Mesothelial cell of epicardium (in vitro differentiated cells): ENCODE data around the gene MOSPD2. TPM values are rescaled to one million over a fixed set of nuclear protein-coding genes. Genes with fewer than 3 reads are reported as not detected.

Source experiments
- DNase-seq, 2 experiments: peaks; one replicate each; pipeline ENCODE4 v3.0.0; 2021; ENCODE audit warnings: low spot score in 2 of 2; ENCODE audit not compliant: unreplicated experiment in 2 of 2
- H3K27ac Mint-ChIP-seq: 2 replicates; pipeline ENCODE4 v1.8.0; 2021; ENCODE audit warnings: mixed read lengths
- H3K27me3 Mint-ChIP-seq: 2 replicates; pipeline ENCODE4 v1.8.0; 2021; ENCODE audit warnings: low read depth, mixed read lengths
- H3K36me3 Mint-ChIP-seq: 2 replicates; pipeline ENCODE4 v1.8.0; 2021; ENCODE audit warnings: mixed read lengths
- H3K4me1 Mint-ChIP-seq: 2 replicates; pipeline ENCODE4 v1.8.0; 2021; ENCODE audit warnings: mixed read lengths
- H3K4me3 Mint-ChIP-seq: 2 replicates; pipeline ENCODE4 v1.8.0; 2021; ENCODE audit warnings: mild to moderate bottlenecking, moderate library complexity, mixed read lengths
- H3K9me3 Mint-ChIP-seq: 2 replicates; pipeline ENCODE4 v1.8.0; 2021; ENCODE audit warnings: mixed read lengths
- total RNA-seq: library from RNA; stranded (reverse); gene quantifications from 3 replicates; pipeline ENCODE4 v1.2.1, GENCODE V29; 2021
- TF ChIP-seq, protein P1 (sequence below): fragments of 200-600 bp; sonication (generic); IDR thresholded peaks from one replicate; pipeline ENCODE4 v1.5.0; 2021; ENCODE audit warnings: antibody characterized with exemption; ENCODE audit not compliant: unreplicated experiment

Gene MOSPD2
- 10.9 to 12.1 TPM (median 11.8 TPM) in 3 replicates for total RNA-seq

DNA sequence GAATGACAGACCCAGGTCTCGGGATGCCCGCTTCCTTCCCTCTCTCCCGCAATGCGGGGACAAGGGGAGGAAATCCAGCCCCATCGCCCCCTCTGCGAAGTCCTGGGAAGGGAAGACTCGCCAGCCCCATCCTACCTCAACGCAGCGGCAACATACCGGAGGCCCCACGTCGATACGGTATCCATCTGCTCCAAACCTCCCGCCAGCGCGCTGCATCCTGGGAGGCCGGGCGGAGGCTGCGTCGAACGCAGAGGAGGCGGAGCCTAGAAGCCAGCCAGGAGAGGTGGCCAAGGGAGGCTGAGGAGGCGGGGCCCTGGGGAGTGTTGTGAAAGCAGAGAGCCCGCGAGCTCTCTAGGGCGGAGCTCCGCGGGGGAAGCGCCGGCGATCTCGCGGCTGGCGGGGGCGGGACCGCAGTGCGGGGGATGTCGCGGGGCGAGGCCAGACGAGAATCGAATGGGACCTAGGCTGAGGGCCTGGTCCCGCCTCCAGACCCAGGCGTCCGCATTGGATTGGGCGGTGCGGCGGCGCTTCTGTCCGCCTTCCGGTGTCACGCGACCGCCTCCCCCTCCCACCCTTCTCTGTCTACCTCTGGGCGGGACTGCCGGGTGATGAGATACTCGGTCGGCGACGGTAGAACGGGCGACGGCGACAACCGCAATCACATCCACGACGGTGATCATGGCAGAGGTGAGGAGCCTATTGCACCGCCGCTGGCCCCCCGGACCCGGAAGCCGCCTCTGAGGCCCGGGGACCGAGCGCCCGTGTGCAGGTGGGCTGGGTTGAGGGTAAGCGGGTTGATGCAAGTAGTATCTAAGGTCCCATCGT, at the start of gene MOSPD2, which contains the start of gene FANCB:
Gene MOSPD2 (plus strand): TSS at position 571 of the 825 bp plus-strand sequence. CDS start 108 bp downstream, at position 679.
Gene FANCB (minus strand): TSS at position 219 of the 825 bp plus-strand sequence. CDS start 7,559 bp downstream, outside the sequence.
- H3K9me3 Mint-ChIP-seq, result peaks cover 24% of the 10 kb centered on the region
- peaks cover 3% of the 10 kb centered on the region for H3K4me1 Mint-ChIP-seq
- peaks cover 9% of the 10 kb centered on the region for H3K36me3 Mint-ChIP-seq
- peak; percentile 82 to 91 for DNase-seq
- peak within 1 kb of the TSS; percentile 88 for H3K4me3 Mint-ChIP-seq
- H3K27ac Mint-ChIP-seq, result peak within 1 kb of the TSS; percentile 94
- H3K27me3 Mint-ChIP-seq, result no peaks in the 10 kb centered on the region
- TF ChIP-seq, protein P1, sequence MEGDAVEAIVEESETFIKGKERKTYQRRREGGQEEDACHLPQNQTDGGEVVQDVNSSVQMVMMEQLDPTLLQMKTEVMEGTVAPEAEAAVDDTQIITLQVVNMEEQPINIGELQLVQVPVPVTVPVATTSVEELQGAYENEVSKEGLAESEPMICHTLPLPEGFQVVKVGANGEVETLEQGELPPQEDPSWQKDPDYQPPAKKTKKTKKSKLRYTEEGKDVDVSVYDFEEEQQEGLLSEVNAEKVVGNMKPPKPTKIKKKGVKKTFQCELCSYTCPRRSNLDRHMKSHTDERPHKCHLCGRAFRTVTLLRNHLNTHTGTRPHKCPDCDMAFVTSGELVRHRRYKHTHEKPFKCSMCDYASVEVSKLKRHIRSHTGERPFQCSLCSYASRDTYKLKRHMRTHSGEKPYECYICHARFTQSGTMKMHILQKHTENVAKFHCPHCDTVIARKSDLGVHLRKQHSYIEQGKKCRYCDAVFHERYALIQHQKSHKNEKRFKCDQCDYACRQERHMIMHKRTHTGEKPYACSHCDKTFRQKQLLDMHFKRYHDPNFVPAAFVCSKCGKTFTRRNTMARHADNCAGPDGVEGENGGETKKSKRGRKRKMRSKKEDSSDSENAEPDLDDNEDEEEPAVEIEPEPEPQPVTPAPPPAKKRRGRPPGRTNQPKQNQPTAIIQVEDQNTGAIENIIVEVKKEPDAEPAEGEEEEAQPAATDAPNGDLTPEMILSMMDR, result no peak

DNA sequence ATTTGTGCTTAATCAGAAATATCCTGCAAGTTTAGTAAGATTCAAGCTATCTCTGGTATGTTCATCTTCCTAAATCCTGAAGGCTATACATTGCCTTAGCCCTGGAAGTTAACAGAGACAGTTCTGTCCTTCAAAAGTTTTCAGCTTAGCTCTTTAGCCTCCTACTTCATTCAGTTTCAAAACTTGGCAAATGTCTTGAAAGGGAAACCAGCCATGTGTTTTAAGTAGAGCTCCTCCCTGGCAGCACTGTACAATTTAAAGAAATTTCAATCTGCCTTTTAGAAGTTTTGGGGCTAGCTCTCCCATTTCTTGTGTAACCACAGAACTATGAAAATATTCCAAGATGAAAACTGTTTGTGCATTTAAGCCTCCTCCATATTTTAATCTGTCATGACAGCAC, 47.4 kb upstream of the MOSPD2 start:
- DNase-seq, result no peak
- Mint-ChIP-seq H3K27ac (no peak overlapping the region), H3K4me1 (no peaks in the 10 kb centered on the region), H3K9me3 (peaks cover 52% of the 10 kb centered on the region), H3K27me3 (no peaks in the 10 kb centered on the region), H3K36me3 (peaks cover 3% of the 10 kb centered on the region), H3K4me3 (no peak overlapping the region)
- TF ChIP-seq, protein P1, result no peak

DNA sequence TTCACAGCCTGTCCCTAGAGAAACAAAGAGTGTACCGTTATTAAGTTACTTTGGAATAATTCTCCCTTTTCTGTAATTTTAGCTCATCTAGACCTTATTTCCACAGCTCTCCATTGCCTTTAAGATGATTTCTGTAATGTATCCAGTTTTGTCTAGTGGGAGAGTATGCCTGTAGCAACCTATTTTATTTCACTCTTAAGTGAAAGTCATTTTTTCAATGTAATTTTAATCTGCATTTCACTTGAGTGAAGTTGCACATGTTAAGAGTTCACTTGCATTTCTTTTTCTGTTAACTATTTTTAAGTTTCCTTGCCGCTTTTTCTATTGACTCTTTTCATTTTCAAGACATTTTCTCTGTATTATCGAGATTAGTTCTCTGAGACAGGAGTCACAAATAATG, 46.9 kb upstream of the MOSPD2 start:
- Mint-ChIP-seq H3K27ac (no peak overlapping the region), H3K4me3 (no peak overlapping the region), H3K4me1 (no peaks in the 10 kb centered on the region), H3K36me3 (peaks cover 3% of the 10 kb centered on the region), H3K27me3 (no peaks in the 10 kb centered on the region), H3K9me3 (peaks cover 57% of the 10 kb centered on the region)
- DNase-seq, result no peak
- TF ChIP-seq, protein P1, result no peak

DNA sequence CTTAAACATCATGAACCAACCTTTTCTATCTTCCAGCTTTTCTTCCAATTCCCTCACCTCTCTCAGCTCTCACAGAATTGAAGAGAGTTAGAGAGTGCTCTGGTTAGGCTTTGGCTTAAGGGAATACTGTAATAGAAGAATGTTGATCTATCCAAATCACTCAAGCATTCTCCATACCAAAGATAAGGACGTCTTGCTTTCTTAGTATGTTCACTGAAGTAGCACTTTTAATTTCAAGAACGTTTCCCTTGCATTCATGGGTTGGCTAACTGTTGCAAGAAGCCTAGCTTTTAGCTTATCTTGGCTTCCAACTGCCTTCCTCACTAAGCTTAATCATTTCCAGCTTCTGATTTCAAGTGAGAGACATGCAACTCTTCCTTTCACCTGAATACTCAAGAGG, 43.6 kb upstream of the MOSPD2 start:
- peaks cover 67% of the 10 kb centered on the region for H3K9me3 Mint-ChIP-seq
- TF ChIP-seq, protein P1, result no peak
- DNase-seq, result no peak
- peaks cover 5% of the 10 kb centered on the region for H3K36me3 Mint-ChIP-seq
- no peaks in the 10 kb centered on the region for H3K4me1 Mint-ChIP-seq
- H3K27ac Mint-ChIP-seq, result no peak overlapping the region
- H3K4me3 Mint-ChIP-seq, result no peak overlapping the region
- no peaks in the 10 kb centered on the region for H3K27me3 Mint-ChIP-seq

DNA sequence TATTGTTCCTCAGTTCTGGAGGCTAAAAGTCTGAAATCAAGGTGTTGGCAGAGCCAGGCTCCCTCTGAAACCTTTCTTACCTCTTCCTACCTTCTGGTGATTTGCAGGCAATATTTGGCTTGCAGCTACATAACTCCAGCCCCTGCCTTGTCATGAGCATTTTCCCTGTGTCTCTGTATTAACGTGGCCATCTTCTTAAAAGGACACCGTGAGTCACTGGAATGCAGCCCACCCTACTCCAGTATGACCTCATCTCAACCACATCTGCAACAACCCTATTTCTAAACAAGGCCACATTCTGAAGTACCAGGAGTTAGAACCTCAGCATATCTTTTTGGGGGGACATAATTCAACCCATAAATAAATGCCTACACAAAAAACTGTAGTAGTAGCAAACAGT, 41.1 kb upstream of the MOSPD2 start:
- H3K4me1 Mint-ChIP-seq, result no peaks in the 10 kb centered on the region
- H3K9me3 Mint-ChIP-seq, result peaks cover 72% of the 10 kb centered on the region
- H3K27ac Mint-ChIP-seq, result no peak overlapping the region
- no peaks in the 10 kb centered on the region for H3K27me3 Mint-ChIP-seq
- no peak for DNase-seq
- no peak overlapping the region for H3K4me3 Mint-ChIP-seq
- TF ChIP-seq, protein P1, result no peak
- peaks cover 20% of the 10 kb centered on the region for H3K36me3 Mint-ChIP-seq
